A549 (cell line): Measurements from ENCODE around the gene HNRNPLL. TPM values are rescaled to one million over a fixed set of nuclear protein-coding genes. Genes with fewer than 3 reads are reported as not detected.
A peak's percentile ranks its signal among the peaks of the same experiment; 100 is the strongest.
"Not testable (repeated sequence)": the region's sequence is repeated elsewhere in the genome, so short reads cannot be mapped to it uniquely, and the experiment has no call there.

ENCODE experiments used
- ATAC-seq, 2 experiments: fragments of 200-7000 bp in 1 of 2; fragments of >200 bp in 1 of 2; cut with Nextera tagmentation in 1 of 2; cut with Tn5 transposase in 1 of 2; 3 replicates each; pipeline versions ENCODE4 v1.8.0 to v1.9.1; 2018 to 2020; ENCODE audit warnings: mild to moderate bottlenecking in 1 of 2, moderate library complexity in 1 of 2
- CTCF ChIA-PET: fragments of 300-600 bp; sonication (Branson Sonifier 250); formaldehyde crosslinking; extraction: SDS; loops from one replicate; lab custom pipeline; 2021; ENCODE audit warnings: antibody characterized with exemption, inconsistent platforms; lab: Yijun Ruan, JAX
- POLR2A ChIA-PET: fragments of 350-600 bp; formaldehyde crosslinking; extraction: SDS; loops from one replicate; lab custom pipeline; 2021; ENCODE audit warnings: antibody characterized with exemption, inconsistent platforms; lab: Yijun Ruan, JAX
- DNase-seq, 2 experiments: peaks; one replicate each; pipeline versions ENCODE4 v3.0.0 to v3.0.0-alpha.2; 2011 to 2016; ENCODE audit warnings: low read depth in 1 of 2, low spot score in 1 of 2
- FAIRE-seq: peaks from 2 replicates; lab custom pipeline; 2011; peaks lifted over from hg19 to GRCh38; lab: Jason Lieb, UNC
- H3K27ac ChIP-seq, 2 experiments: fragments of >200 bp; sonication (Bioruptor Twin); formaldehyde crosslinking; 3 replicates each; pipeline ENCODE4 v1.5.1; 2016 to 2017
- H3K4me1 ChIP-seq: fragments of >200 bp; sonication (Bioruptor Twin); formaldehyde crosslinking; 3 replicates; pipeline ENCODE4 v1.6.1; 2016
- H3K4me2 ChIP-seq: fragments of >200 bp; sonication (Bioruptor Twin); formaldehyde crosslinking; 3 replicates; pipeline ENCODE4 v1.6.1; 2016
- H3K4me3 ChIP-seq: fragments of >200 bp; sonication (Bioruptor Twin); formaldehyde crosslinking; 3 replicates; pipeline ENCODE4 v1.5.1; 2016
- H3K9me3 ChIP-seq: fragments of >200 bp; sonication (Bioruptor Twin); formaldehyde crosslinking; 3 replicates; pipeline ENCODE4 v1.6.1; 2016
- BHLHE40 ChIP-seq: IDR thresholded peaks from 2 replicates; pipeline ENCODE4 v1.6.1; 2012; ENCODE audit warnings: low read depth, low read length, inconsistent platforms
- CBX2 ChIP-seq: fragments of 200-600 bp; sonication (generic); IDR thresholded peaks from 2 replicates; pipeline ENCODE4 v1.6.1; 2016; ENCODE audit warnings: low read depth, mild to moderate bottlenecking, borderline replicate concordance
- CBX8 ChIP-seq: fragments of 200-600 bp; sonication (generic); IDR thresholded peaks from 2 replicates; pipeline ENCODE4 v1.6.1; 2016
- CEBPB ChIP-seq, 2 experiments: fragments of >200 bp in 1 of 2; sonication (Bioruptor Twin) in 1 of 2; formaldehyde crosslinking in 1 of 2; IDR thresholded peaks; 2 replicates each; pipeline ENCODE4 v1.6.1; 2012 to 2016
- CHD2 ChIP-seq: fragments of 150-350 bp; IDR thresholded peaks from 2 replicates; pipeline ENCODE4 v1.6.1; 2014; ENCODE audit warnings: low read length; ENCODE audit not compliant: partially characterized antibody
- CHD4 ChIP-seq: fragments of 200-600 bp; sonication (generic); IDR thresholded peaks from 2 replicates; pipeline ENCODE4 v1.6.1; 2016; ENCODE audit warnings: antibody characterized with exemption, mild to moderate bottlenecking, borderline replicate concordance
- EHF ChIP-seq: fragments of 250-450 bp; sonication (Bioruptor Pico); IDR thresholded peaks from 2 replicates; pipeline ENCODE4 v1.5.0; 2020; ENCODE audit warnings: mild to moderate bottlenecking
- EP300 ChIP-seq, 2 experiments: fragments of >200 bp; sonication (Bioruptor Twin); formaldehyde crosslinking; IDR thresholded peaks; 2 replicates in 1 of 2; 3 replicates in 1 of 2; pipeline ENCODE4 v1.6.1; 2016 to 2017
- FOSB ChIP-seq: fragments of 250-450 bp; sonication (Bioruptor Pico); IDR thresholded peaks from 2 replicates; pipeline ENCODE4 v1.5.0; 2020; ENCODE audit warnings: mild to moderate bottlenecking, moderate library complexity
- FOXS1 ChIP-seq: fragments of 250-450 bp; sonication (Bioruptor Pico); IDR thresholded peaks from 2 replicates; pipeline ENCODE4 v1.5.0; 2020; ENCODE audit warnings: mild to moderate bottlenecking, moderate library complexity
- GATA3 ChIP-seq: IDR thresholded peaks from 2 replicates; pipeline ENCODE4 v1.6.1; 2012; ENCODE audit warnings: borderline replicate concordance
- HEYL ChIP-seq: fragments of 250-450 bp; sonication (Bioruptor Pico); IDR thresholded peaks from 2 replicates; pipeline ENCODE4 v1.8.0; 2021; ENCODE audit warnings: mild to moderate bottlenecking, moderate library complexity
- MAFK ChIP-seq: fragments of 450-650 bp; IDR thresholded peaks from 2 replicates; pipeline ENCODE4 v1.6.1; 2014; ENCODE audit not compliant: partially characterized antibody
- MAZ ChIP-seq: fragments of 150-350 bp; IDR thresholded peaks from 2 replicates; pipeline ENCODE4 v1.6.1; 2014; ENCODE audit warnings: antibody characterized with exemption, low read depth, low read length, borderline replicate concordance
- MYC ChIP-seq: IDR thresholded peaks from 2 replicates; pipeline ENCODE4 v1.6.1; 2012; ENCODE audit warnings: mild to moderate bottlenecking, inconsistent platforms, low read length, improper control_type of control experiment, borderline replicate concordance
- RAD21 ChIP-seq, 2 experiments: fragments of >200 bp in 1 of 2; sonication (Bioruptor Twin) in 1 of 2; formaldehyde crosslinking in 1 of 2; IDR thresholded peaks in 1 of 2; conservative IDR thresholded peaks in 1 of 2; 2 replicates in 1 of 2; 3 replicates in 1 of 2; pipeline ENCODE4 v1.6.1; 2012 to 2018; ENCODE audit warnings: inconsistent platforms in 1 of 2
- SMC3 ChIP-seq: fragments of >200 bp; sonication (Bioruptor Twin); formaldehyde crosslinking; IDR thresholded peaks from 3 replicates; pipeline ENCODE4 v1.6.1; 2018; ENCODE audit warnings: inconsistent platforms
- ZFP36 ChIP-seq: fragments of 450-650 bp; IDR thresholded peaks from 2 replicates; pipeline ENCODE4 v1.6.1; 2014; ENCODE audit warnings: borderline replicate concordance; ENCODE audit not compliant: partially characterized antibody
- WGBS: methylation state at CpG from one replicate; pipeline ENCODE4 v1.1.6; 2017; ENCODE audit errors: missing lambda C conversion rate; 5-methylcytosine and 5-hydroxymethylcytosine counted together
- polyA plus RNA-seq, 4 experiments: library from polyadenylated mRNA; depleted of rRNA in 3 of 4; stranded (reverse); fragments of >200 nt; fragmentation: RNase III in 1 of 4; extraction: RNeasy Plus Mini Kit Qiagen cat#74134 plus additional on column Dnase treatment in 1 of 4; gene quantifications; 2 replicates in 3 of 4; 3 replicates in 1 of 4; pipeline ENCODE4 v1.2.3, GENCODE V29; 2011 to 2017
- TF ChIP-seq, protein P1 (sequence below): IDR thresholded peaks from 2 replicates; pipeline ENCODE4 v1.6.1; 2012
- TF ChIP-seq, protein P2 (sequence below): fragments of 250-450 bp; sonication (Bioruptor Pico); IDR thresholded peaks from 2 replicates; pipeline ENCODE4 v1.5.0; 2020; ENCODE audit warnings: low read depth, mild to moderate bottlenecking, moderate library complexity

HNRNPLL gene
- polyA plus RNA-seq, 2 of the 4 experiments (the other 2 are of a cell fraction) = 39.0 to 73.8 TPM

DNA sequence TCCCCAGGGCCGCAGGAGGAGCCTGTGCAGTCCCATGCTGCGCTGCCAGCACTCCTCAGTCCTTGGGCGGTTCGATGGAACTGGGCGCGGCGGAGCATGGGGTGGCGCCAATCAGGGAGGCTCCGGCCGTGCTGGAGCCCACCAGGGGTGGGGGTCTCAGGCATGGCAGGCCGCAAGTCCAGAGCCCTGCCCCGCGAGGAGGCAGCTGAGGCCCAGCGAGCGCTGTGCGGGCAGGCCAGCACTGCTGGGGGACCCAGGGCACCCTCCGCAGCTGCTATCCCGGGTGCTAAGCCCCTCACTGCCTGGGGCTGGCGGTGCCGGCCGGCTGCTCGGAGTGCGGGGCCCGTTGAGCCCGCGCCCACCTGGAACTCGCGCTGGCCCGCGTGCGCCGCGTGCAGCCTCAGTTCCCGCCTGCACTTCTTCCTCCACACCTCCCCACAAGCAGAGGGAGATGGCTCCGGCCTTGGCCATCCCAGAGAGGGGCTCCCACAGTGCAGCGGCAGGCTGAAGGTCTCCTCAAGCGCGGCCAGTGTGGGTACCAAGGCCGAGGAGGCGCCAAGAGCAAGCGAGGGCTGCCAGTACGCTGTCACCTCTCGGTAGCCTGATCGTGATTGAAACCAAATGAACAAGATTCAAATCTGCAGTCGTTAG, 40.4 kb upstream of the HNRNPLL start:
- ChIA-PET POLR2A (no interaction called here), CTCF (interaction anchor here (0.6 to 2.0 kb wide), 6 partner anchors 9 to 40 kb away, joined by 3 to 6 read pairs (median 4); partner anchors contain the start of gene HNRNPLL)
- Histone ChIP-seq H3K4me2 (no peak overlapping the region), H3K9me3 (no peaks in the 10 kb centered on the region), H3K27ac (no peak overlapping the region), H3K4me1 (no peaks in the 10 kb centered on the region), H3K4me3 (no peak overlapping the region)
- ATAC-seq = no peak
- FAIRE-seq = no peak
- TF ChIP-seq, protein P1, sequence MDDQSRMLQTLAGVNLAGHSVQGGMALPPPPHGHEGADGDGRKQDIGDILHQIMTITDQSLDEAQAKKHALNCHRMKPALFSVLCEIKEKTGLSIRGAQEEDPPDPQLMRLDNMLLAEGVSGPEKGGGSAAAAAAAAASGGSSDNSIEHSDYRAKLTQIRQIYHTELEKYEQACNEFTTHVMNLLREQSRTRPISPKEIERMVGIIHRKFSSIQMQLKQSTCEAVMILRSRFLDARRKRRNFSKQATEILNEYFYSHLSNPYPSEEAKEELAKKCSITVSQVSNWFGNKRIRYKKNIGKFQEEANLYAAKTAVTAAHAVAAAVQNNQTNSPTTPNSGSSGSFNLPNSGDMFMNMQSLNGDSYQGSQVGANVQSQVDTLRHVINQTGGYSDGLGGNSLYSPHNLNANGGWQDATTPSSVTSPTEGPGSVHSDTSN = no peak
- TF ChIP-seq CBX8 = no peak
- no peak for TF ChIP-seq CEBPB (IDR thresholded peaks at IDR 0.05)
- no peak for TF ChIP-seq RAD21 (conservative IDR thresholded peaks at IDR 0.05 in 1 of 2, IDR thresholded peaks at IDR 0.05 in 1 of 2)
- TF ChIP-seq GATA3 = no peak
- no peak for TF ChIP-seq MAFK
- no peak for TF ChIP-seq HEYL (CRISPR knock-in tag)
- no peak for TF ChIP-seq SMC3
- TF ChIP-seq MAZ = no peak
- TF ChIP-seq BHLHE40 = no peak
- TF ChIP-seq, protein P2, sequence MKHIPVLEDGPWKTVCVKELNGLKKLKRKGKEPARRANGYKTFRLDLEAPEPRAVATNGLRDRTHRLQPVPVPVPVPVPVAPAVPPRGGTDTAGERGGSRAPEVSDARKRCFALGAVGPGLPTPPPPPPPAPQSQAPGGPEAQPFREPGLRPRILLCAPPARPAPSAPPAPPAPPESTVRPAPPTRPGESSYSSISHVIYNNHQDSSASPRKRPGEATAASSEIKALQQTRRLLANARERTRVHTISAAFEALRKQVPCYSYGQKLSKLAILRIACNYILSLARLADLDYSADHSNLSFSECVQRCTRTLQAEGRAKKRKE (CRISPR knock-in tag) = no peak
- no peak for DNase-seq
- WGBS = 94% methylated on average over 36 of the region's 45 CpGs

GRCh38 chr2:38642373-38643017, 39.8 kb upstream of the HNRNPLL start:
- 89% methylated on average over 14 of the region's 14 CpGs for WGBS
- H3K4me2 ChIP-seq, DNase-seq, H3K4me1 ChIP-seq, H3K4me3 ChIP-seq, POLR2A ChIA-PET, ATAC-seq, H3K27ac ChIP-seq, H3K9me3 ChIP-seq, FAIRE-seq: not testable (repeated sequence)
- CTCF ChIA-PET = interaction anchor here (0.6 to 2.0 kb wide), 6 partner anchors 9 to 51 kb away, joined by 3 to 5 read pairs (median 4); partner anchors contain the start of gene HNRNPLL
- TF ChIP-seq MAFK = peak; percentile 61

DNA sequence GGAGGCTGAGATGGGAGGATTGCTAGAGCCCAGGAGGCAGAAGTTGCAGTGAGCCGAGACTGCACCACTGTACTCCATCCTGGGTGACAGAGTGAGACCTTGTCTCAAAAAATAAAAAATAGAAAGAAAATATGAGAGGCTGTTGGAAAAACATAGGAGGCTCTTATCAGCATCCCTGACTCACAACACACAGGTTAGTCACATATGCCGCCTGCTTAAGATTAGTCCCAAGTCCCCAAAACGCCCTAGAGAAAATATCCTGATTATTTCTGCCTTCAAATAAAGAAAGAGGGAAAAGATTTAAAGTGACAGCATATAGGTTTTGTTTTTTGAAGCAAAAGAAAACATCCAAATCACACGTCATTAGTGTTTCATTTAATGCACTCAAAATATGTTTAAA, 33.3 kb upstream of the HNRNPLL start:
- no peak for TF ChIP-seq MYC
- no peak for TF ChIP-seq EP300 (IDR thresholded peaks at IDR 0.05)
- no peak for TF ChIP-seq SMC3
- TF ChIP-seq MAZ = no peak
- no peak for TF ChIP-seq CHD2
- no peak for TF ChIP-seq FOXS1 (CRISPR knock-in tag)
- no peak for TF ChIP-seq FOSB (CRISPR knock-in tag)
- TF ChIP-seq ZFP36 = no peak
- TF ChIP-seq CHD4 = no peak
- TF ChIP-seq EHF (CRISPR knock-in tag) = no peak
- TF ChIP-seq CBX2 = no peak

More for the DNA sequence above, 33.3 kb upstream of the HNRNPLL start:
- no peaks in the 10 kb centered on the region for H3K4me1 ChIP-seq
- FAIRE-seq (no peak), ATAC-seq (no peak), DNase-seq (no peak)
- no peak overlapping the region for H3K4me2 ChIP-seq
- POLR2A ChIA-PET = no interaction called here
- H3K9me3 ChIP-seq = no peaks in the 10 kb centered on the region
- H3K4me3 ChIP-seq = no peak overlapping the region
- WGBS = 70% methylated on average over 4 of the region's 4 CpGs
- CTCF ChIA-PET = no interaction called here
- no peak overlapping the region for H3K27ac ChIP-seq
